ENCODE data around the gene PALD1.

The PALD1 gene

DNA sequence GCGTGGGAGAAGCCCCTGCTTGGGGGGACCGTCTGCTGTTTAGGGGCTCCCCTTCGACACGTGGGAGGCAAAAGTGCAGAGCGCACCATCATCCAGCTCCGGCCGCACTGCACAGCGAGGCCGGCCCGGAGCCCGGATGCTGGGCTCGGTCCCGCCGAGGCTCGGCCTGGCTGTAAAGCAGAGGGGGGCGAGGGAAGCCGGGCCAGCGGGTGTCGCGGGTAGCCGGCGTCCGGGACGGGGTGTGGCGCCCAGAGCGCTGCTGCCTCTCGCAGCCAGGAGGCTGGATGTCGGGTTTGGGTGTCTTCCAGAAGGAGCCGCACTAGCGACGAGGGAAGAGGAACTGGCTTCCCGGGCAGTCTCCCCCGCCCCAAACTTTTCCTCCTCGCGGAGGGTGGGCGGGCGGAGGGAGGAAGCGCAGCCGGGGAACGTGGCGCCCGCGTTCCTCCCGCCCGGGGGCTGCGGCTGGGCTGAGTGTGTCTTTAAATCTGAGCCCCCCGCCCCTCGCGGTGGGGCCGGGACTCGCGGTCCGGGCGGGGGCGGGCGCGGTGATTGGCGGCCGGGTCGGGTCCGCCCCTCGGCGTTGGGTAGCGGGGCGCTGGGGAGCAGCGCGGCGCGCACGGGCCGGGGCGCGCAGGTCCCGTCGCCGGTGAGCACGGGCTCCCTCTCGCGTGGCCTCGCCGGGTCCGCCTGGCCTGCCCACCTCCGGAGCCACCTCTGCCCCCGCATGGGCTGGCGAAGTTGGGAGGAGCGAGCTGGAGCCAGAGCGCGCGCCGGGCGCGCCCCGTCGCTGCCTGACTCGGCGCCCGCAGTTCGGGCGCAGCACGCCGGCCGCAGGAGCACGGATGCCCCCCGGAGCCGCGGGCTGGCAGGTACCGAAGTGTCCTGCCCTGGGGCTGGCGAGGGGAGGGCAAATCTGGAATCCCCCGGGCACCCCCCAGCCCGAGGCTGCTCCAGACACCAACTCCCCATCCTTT lies at the start of gene PALD1:
Gene PALD1, plus strand, starts transcription at position 577 of the 974 bp plus-strand sequence. CDS start 47,185 bp downstream, outside the sequence.
- peak in 36 of 56 donors; percentile 19 to 68 (median 48) for DNase-seq

DNA sequence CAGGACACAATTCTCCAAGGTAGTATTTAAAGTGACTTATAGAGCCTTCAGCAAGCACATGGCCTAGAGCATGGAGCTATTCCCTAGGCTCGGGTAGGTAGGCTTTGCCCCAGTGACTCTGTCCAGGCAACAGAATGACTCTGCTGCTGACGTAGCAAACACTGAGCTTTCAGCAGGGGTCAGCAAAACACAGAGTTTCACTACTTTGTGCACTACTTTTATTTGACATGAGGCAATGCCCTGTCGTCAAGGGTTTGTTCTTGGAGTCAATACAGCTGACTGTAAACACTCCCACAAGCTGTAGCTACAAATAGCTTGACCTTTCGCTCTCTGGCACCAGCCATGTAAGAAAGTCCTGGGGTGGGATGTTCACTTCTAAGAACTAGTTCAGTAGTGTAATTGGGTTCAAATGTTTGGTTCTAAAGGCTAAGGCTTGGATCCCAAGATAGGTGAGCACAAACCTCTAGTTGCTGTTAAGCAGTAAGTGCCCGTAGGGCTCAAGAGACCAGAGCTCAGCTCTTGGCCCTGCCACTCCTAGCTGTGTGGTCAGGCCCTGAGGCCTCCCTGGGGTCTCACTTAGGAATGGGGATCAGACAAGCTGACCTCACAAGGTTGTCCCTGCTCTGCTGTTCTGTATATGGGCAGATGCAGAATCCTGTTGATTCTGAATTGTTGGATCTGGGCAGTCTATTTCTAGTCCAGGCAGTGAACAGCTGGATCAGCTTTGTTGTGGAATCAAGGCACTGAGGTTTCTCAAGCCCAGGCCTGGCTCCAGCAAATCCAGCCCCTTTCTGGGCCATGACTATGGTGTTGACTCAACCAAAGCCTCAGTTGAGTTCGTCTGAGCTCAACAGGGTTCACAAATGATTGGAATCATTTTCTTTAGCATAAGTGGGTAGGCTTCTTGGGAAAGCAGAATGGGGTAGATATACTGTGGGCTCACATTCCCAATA lies 47.8 kb upstream of the PALD1 start:
- peak in 15 of 56 donors; percentile 1 to 47 (median 20) for DNase-seq

DNA sequence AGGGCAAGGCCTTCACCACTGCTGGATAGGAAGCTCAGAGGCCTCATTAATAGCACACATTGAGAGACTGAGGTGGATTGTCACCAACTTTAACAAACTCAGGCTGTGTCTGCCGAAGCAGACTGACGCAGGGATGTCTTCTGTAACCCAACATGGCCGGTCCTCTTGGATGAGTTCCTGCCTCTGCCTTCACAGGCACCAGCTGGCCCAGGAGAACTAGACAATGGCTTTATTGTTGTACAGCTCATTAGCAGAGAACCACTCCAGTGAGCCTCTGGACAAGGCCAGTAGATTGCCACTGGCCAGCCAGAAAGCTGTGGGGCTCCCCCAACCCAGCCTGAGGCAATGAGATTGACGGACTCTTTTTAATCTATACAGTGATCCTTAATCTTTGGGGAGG lies 46.5 kb upstream of the PALD1 start:
- peak in 53 of 56 donors; percentile 10 to 92 (median 62) for DNase-seq

DNA sequence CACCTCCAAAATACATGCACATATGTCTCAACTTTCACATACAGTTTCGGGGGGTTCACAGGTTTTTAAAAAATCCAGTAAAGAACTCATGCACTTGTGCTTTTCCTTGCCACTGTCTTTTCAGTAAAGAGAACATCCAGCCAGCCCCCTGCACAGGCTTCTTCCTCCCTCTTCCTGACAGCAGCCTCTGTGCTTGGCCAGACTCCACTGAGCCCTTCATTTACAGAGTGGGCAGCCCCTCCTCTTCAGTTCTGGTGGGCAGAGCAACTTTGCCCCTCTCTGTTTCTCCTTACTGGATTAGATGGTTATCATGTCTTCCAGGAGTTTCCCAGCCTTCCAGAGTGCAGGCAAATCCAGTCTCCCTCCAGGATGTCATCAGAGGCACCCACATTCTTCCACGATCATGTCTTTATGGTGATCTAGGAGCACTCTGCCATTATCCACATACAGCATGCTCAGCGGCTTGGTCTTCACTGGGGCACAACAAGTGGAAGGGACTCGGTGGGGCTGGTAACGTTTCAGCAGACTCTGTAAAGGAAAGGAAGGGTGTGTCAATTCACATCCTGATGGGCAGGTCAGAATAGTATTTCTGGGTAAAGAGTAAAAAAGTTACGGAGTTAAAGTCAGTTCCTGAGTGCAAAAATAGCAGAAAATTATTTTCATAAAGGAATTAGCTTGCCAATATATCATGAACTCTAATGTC lies 45.9 kb upstream of the PALD1 start:
- no peak for DNase-seq

DNA sequence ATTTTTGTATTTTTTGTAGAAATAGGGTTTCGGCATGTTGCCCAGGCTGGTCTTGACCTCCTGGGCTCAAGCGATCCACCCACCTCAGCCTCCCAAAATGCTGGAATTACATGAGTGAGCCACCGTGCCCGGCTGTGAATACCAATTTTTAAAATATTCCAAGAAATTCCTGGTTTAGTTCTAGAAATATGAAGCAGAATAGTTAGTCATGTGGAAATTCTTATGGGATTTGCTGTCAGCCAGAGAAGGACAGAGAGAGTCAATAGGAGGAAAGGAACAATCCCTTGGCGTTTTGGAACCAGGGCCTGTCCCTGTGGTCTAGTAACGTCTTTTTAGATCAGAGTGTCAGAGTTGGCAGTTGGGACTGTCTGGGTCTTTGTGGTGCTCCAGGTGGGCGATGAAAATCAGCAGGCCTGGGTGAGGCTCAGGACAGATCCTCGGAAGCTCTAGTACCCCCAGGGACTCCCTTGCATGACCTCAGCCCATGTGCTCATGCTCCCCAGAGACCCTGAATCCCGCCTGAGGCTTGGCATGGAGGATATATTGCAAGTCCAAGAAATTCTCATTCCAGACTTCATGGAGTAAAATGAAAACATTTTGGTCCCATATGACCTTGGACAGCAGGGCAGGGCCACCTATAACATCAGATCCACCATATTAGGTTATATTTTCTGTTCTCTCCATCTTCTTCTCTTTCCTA lies 44.8 kb upstream of the PALD1 start:
- DNase-seq: no peak

DNA sequence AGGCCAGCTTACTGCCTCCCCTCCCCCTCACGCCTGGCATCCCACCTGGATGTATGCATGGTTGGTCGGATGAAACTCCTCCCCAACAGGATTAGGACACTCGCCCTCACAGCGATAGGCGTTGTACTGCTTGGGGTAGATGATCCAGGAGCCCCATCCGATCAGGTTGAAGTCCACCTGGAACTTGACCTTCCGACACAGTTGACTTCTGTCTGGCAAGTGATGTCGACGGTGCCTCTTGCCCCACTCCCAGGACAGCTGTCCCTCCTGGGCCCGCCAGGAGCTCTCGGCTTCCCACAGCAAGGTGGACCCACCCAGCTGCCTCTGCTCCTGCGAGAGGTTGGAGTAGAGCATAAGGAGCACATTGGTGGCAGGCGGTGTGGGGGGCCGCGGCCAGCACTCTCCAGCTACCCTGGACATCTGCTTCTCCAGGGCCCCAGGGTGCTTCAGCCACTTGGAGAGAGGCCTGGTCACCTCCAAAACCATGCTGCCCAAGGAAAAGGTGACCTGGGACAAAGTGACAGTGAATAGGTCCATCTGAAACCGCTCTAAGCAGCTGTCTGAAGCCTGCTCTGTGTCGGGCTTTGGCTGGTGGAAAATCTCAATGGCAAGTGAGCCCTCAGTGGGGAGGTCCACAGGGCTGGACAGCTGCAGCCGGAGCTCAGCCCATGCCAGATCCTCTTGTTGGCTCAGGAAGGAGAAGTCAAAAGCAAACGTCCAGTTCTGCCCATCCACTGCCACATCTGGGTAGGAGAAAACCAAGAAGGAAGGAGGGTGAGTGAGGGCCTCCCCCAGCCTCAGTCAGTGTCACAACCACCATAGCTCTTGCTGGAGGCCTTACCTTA lies 43.1 kb upstream of the PALD1 start:
- DNase-seq: no peak

DNA sequence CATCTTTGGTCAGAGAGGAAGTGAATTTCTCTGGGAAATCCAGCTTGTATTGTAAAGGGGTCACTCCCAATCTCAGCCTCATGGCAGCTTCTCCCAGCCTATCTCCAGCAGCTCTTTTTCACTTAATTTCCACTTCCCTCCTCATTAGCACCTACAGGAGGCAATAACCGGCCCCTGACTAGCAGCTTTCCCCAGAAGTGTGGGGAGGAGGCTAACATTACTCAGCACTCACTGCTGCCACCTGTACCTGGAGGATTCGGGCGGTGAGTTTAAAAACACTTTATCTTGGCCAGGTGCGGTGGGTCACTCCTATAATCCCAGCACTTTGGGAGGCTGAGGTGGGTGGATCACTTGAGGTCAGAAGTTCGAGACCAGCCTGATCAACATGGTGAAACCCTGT lies 40.8 kb upstream of the PALD1 start:
- no peak for DNase-seq

DNA sequence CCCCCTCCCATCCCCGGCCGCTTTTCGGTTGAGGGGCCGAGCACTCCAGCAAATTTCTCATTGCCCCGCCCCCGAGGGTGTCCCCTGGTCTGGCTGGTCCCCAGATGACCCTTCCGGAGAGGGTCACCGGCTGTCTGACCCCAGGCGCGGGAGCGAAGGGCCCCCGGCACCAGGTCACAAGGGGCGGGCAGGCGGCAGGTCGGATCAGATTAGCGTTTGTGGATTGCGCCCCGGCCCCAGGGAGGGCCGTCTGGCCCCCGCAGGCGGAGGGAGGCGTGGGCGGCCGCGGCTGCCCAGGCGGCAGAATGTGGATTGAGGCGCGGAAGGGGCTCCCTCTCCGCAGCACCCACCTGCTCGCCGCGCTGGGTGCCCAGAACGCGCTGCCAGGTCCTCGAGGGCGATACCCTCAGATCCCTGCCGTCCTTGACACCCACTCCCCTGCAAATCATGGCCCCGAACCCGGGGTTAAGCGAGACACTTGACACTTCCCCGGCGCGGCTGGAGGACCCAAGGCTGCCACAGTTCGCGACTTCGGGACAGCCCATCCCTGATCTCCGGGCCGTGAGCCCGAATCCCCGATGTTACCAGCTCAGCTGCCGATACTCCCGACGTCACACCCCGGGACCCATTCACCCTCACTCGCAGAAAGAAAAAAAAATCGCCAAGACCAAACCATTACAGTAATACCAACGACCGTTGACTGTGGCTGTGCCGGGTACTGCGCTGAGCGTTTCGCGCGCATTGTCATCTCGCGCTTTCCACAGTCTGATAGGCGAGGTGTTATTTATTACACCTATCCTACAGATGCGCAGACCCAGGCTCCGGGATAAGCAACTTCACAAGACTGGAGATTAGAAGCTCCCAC lies 38.0 kb upstream of the PALD1 start:
- peak in 2 of 56 donors; percentile 9 to 27 for DNase-seq

DNA sequence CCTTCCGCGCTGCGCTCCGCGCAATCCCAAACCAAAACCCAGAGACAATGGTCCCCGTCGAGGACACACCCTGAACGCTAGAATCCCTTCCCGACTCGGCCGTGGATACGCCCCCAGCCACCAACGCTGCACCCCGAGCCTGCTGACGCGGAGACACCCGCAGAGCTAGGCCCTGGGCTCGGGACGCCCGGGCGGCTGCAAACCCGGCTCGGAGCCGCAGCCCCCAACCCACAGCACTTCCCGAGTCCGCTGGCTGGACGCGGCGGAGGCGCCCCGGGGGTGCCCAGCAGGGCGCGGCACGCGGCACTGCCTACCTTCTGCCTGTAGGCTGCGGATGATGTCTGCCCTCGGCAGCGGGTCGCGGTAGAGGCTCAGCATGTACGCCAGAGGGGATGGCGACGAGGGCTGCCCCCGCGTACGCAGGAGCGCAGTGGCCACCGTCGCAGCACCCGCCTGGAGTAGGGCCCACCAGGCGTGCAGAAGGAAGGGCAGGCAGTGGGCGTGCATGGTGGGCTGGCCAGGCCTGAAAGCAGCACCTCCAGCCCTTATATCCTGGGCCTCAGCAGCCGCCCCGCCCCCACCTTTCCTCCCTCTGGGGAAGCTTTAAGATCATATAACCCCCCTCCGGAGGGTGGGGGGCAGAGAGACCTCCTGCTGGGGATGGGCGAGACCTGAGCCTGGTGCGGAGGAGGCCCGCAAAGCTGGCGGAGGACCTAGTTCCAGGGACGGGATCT lies 37.2 kb upstream of the PALD1 start, which contains the start of gene NODAL:
Gene NODAL, minus strand, starts transcription at position 521 of the 734 bp plus-strand sequence. Its CDS starts 14 bp downstream, at position 507.
- DNase-seq: no peak

DNA sequence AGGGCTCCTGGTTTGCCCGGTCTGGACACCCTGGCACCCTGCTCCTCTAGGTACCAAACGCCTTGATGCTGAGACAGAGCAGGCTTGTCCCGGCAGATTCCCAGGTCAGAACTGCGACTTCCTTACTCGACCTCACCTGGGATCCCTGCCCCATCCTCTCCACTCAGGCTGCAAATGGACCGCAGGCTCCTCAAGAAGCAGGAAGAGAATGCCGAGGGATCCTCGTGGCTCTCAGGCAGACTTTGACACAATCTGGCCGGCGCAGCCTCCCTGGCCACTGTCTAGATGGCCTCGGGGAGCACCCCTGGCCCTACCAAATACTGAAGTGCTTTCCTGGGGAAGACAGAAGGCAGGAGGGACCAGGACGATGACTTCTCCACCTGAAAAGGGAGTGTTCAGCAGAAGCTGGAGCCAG lies 36.7 kb upstream of the PALD1 start:
- no peak for DNase-seq

DNA sequence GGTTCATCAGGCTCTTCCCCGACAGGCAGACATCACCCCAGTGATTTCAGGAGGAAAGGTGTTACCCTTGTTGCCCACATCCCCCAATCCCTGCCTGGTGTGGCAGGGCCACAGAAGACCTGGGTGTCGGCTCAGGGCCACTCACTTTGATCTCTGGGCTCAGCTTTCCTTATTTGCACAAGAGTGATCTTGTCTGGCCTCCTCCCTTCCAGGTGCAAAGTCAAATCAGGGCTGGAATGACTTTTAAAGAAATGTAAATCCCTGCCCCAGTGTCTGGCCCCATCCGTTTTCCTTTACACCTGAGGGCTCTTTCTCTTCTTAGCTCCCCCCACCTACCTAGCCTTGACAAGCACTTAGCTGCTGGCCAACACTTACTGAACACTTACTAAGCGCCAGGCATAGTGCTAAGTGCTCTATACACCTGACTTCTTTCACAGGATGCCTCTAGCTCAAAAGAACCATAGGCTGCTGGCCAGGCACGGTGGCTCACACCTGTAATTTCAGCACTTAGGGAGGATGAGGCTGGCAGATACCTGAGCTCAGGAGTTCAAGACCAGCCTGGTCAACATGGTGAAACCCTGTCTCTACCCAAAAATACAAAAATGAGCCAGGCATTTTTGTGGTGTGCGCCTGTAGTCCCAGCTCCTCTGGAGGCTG lies 36.1 kb upstream of the PALD1 start:
- no peak for DNase-seq

DNA sequence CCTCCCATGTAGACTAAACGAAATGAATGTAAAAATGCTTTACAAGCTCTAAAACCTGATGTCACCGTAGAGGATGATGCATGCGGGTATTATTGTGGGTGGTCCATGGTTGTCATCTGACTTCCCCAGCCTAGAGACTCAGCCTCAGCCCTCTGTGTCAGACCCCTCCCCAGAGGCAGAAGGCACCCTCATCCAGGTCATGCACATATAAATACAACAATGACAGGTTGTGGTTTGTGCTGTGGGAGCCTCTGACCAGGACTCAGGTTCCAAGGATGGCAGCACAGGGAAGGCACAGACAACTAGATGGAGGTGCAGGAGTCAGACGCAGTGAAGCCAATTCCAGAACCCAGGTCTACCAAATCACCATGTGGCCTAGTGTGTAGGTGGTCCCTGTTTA lies 33.8 kb upstream of the PALD1 start:
- no peak for DNase-seq

DNA sequence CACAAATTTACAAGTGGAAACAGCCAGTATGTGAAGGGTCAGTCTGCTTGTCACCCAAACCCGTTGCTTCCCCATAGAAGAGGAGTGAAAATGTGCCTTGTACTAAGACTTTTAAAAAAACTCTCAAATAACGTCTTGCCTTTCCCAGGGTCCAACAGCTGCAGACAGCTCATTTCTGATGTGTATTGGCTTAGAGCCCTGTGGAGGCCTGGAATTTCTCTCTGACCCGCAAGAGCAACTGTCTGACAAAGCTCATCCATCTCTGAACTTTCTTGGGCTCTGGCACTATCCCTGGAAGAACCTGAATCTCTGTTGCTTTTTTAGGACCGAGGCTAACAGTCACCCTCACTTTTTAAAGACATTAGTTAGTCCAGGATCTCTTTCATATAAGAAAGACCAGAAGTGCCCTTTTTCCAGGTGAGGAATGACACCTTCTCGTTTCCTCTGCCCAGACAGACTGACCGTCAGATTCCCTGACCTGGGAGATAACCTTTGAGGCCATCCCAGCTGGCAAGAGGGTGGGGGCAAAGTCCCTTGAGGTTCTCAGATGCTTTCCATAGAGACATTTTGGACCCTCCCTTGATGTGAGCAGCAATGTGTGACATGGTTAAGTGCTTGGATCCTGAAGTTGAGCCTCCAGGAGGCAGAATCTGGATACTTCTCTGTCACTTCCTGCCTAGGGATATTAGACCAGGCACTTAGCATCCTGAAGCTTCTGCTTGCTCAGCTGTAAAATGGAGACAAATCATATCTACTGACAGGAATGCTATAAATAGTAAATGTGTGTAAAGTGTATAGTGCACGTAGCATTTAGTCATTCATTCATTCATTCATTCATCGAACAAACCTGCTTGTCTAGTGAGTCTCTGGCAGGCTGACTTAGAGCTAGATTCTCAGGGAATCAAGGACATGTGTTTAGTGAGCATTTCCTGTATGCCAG lies 32.6 kb upstream of the PALD1 start:
- DNase-seq: no peak

DNA sequence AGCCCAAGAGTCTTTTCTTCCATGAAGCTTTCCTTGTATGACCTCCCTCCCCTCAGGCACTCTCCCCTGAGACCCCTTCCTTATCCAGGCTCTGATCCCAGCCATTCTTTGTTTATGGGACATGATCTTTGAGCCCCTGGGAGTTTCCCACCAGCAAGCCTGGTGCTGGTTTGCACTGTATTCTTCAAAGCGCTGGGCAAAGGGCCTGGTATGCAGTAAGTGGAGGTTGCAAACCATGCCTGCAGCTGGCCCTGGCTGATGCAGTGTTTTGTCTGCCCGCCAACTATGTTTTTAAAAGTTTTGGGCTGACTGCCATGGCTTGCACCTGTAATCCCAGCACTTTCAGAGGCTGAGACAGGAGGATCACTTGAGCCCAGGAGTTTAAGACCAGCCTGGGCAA lies 30.3 kb upstream of the PALD1 start:
- no peak for DNase-seq

DNA sequence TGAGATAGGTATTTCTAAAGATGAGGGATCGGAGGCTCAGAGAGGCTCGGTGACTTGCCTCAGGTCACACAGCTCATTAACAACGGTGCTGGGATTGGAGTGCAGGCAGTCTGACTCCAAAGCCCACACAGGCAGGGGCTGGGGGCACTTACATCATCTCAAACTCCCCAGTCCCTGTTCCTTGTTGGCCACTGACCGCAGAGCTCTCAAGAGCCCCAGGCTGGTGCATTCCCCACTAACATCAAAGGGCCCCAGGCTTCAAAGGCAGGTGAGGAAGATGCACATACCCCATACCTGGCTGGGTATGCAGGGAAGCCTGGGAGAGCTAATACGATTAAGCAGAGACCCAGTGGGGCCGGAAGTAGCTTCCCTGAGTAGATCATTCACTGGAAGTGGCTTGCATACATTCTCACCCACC lies 23.3 kb upstream of the PALD1 start:
- no peak for DNase-seq

DNA sequence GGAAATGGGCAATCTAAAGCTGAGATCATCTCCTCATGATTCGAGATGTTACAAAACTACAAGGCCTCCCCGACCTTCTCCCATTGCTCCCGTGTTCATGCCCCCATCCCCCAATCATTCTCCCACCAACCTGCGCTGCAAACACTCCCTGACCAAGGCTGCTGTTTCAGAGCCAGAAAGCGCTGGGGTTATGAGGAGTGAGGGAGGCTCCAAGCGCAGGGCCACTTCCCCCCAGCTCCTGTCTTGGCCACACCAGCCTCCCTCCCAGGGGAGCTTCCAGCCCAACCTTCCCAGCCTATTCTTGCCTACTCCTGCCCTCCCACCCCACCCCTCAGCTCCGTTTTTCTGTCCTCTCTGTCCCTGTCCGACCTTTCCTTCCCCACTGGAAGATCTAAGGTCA lies 22.4 kb upstream of the PALD1 start:
- no peak for DNase-seq

Measured in amygdala (tissue), 56 donors.